Frontal cortex (tissue), 4 donors: ENCODE results near the gene NFIA. TPM values are rescaled to one million over a fixed set of nuclear protein-coding genes. Genes with fewer than 3 reads are reported as not detected.
A peak's percentile ranks its signal among the peaks of the same experiment; 100 is the strongest.

Experiments
- DNase-seq, 2 donors: peaks; one replicate each; pipeline ENCODE4 v3.0.0; 2012; ENCODE audit warnings: low spot score in 2 of 2
- FAIRE-seq: peaks from 2 replicates; lab custom pipeline; 2012; peaks lifted over from hg19 to GRCh38; lab: Jason Lieb, UNC
- total RNA-seq: library from RNA; depleted of rRNA; stranded (reverse); fragments of >200 nt; gene quantifications from one replicate; pipeline ENCODE4 v1.2.3, GENCODE V29; 2014
- donor health status: control.
- donor health status: control.
- donor health status: control.

Gene NFIA
- total RNA-seq, 1 donor from 2014 or later = 35.5 TPM

DNA sequence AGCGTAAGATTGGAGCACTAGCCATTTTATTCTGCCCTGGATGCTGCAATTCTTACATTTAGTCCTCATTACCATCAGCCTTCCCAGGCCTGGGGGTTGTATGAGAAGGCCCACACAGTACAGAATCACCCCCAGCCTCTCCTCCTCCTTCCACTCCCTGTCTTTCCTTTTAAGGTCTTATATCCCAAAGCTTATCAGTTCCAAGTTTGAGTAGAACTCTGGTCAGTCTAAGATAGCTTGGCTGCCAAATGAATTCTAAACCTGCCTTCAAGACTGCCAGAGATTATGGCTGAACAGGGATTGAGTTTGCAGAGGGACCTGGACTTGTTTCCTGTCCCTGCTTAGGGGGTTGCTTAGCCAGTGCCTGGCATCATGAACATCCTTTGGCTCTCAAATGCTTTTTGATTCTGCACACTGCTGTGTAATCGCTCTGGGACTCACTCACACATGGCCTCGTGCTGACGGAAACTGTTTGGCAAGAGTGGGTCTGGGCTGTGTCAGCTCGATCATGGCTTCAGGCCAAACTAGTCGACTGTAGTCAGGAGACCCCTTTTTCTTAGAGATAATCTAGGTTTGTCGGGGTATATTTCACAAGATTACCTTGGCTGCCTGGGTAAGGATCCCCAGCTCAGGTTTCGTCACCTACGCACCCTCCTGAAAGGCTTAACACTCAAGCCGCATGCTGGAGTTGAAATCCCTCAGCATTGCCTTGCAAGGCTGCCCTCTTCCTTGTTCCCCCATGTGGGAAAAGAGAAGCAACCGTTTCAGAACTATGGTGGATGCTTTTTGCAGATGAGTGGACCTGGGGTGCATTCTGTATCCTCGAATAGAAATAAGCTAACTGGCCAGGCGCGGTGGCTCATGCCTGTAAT, 252.6 kb downstream of the NFIA start:
- FAIRE-seq = no peak
- DNase-seq = no peak

DNA sequence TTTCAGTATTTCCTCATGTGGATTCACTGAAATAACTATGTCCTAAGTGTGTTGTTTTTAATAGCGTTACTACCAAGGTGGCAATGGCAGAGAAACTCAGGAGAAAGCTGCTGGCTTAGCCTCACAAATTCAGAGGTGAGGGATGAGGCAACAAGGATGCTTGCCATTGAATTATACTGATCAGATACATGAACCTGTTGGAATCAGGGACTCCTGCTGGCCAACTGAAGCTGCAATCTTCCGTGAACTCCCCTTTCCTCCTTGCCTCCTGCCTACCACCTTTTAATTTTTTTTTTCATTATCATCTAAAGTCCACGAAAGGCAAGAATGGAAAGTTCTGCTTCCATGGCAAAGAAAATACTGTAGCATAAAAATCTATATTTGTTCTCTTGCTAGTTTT, 254.7 kb downstream of the NFIA start:
- FAIRE-seq = no peak

GRCh38 chr1:61337441-61337951, 255.1 kb downstream of the NFIA start:
- FAIRE-seq = no peak

More for the DNA sequence above, 254.7 kb downstream of the NFIA start:
- DNase-seq = no peak

DNA sequence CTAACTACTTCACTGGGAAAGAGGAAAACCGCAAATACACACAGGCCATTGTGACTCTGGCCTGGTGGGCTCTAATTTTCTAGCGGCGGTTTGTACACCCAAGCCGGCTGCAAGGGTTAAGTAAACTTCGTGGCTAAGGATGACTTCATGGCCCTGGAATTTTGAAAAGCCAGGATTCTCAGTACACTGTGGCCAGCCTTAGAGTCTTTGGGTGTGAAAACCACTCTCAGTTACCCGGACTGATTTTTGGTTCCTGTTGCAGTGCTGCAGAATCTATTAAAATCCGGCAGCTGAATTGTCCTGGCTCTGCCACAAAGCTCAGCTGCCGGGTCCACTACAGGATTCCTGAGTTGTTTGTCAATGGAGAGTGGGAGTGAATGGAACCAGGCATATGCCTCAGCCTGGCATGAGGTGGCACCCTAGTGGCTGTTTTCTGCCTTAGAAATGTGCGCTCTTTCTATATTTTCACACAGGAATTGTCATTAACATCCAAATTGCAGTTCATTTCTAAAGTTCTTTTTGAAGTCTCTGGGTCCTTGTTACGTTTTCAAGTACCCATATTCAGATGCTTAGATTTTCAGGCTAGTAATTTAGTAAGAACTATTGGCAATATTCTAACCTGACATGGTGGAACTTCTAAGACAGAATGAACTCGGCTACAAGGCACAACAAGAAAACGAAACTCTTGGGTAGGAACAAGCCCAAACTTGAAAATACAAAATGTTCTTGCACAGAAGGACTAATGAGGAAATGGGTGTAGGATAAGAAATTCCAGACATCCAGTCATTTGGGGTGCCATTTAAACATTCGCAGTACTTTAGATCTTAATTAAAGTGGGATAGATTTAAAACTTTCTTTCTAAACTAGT, 255.9 kb downstream of the NFIA start:
- FAIRE-seq (peak; percentile 87), DNase-seq (peak; percentile 58 to 72)

More at GRCh38 chr1:61337441-61337951, 255.1 kb downstream of the NFIA start:
- DNase-seq = no peak

DNA sequence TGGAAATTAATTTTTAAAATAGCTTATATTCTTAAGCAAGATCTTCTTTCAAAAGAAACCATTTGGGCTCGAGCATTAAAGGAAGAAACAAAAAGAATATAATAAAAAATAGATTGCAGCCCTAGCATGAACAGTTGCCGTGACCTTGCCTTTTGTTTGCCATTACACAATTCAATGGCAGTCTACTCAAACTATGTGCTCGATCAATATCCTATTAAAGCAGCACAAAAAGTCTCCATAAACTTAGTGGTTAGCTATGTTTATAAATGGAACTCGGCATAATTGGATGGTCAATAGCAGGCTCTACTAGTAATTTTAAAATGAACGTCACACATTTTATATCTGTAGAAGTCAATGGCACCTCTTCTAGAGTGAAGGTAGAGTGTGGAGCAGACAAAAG, 256.5 kb downstream of the NFIA start:
- no peak for DNase-seq
- FAIRE-seq = no peak

- no peak for FAIRE-seq
- DNase-seq = no peak
Measured at GRCh38 chr1:61341426-61341825, 259.1 kb downstream of the NFIA start.

- no peak for DNase-seq
- no peak for FAIRE-seq
Measured at GRCh38 chr1:61343734-61344420, 261.5 kb downstream of the NFIA start.

DNA sequence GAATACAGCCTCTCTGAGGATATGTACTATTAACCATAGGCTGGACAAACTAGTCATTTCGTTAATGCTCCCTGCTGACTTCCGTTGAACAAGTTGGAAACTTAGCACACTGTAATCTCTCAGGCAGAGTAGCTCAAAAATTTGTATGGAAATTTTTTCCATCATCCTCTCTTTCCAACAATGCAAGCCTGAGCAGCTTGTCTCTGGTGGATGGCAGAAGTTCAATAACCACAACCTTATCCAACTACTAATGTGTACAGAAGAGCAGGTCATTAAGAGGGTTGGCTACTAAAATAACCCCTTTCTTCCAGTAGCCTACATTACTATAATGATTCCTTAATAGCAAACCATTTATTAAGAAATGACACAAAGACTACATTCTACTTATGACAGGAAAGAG, 262.3 kb downstream of the NFIA start:
- no peak for DNase-seq

DNA sequence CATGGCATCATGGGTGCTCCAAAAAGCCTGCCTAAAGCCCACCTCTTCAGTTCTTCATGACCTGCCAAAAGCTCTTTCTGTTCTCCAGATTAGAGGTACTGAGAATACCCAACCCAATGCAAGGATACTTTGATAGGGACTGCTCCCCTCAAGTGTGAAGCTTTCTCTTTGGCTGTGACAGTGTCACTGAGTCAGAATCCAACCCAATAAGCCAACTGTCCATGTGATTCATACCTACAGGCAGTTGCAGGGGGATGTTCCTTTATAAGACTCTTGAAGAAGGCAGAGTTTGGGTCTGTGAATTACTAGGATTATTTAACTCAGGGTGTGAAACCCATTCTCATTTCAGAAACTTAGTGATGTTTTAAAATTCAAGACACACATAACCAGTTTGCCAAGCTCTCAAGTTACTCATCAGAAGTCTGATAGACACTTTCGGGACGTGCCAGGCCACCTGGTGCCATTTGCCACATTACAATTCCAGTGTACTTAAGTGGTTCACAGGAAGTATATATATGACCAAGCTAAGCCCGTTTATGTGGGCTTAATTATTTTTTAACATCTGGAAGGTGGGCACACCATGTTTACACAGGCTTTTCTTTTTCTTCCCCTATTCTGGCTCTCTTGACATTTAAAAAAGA, 265.8 kb downstream of the NFIA start:
- FAIRE-seq (no peak), DNase-seq (no peak)

More for the DNA sequence above, 262.3 kb downstream of the NFIA start:
- FAIRE-seq = no peak

DNA sequence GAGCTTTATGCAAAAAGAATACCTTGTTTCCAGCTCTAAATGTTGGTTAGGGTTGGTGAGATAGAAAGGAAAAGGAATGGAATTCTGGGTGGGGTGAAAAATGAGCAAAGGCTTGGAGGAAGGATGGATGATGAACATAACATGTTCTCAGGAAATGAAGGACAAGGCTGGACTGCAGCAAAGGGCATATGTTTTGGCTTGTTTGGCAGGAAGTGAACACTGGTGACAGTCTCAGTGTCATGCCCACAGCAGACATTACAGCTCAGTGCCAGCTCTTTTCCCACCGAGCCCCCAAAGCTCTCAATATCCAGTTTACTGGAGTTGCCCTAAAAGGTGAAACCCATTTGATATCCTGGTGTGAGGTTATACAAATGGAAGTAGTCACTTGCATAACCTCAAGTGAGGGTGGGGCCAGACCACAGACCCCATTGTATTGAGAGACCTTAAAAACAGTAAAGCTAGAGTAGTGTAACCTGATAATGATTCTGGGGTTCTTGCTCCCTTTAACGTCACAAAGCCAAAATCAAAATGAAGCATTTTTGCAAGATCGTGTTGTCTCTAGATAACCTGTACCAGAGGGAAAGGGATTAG, 270.6 kb downstream of the NFIA start:
- FAIRE-seq (no peak), DNase-seq (no peak)

GRCh38 chr1:61353797-61354406, 271.5 kb downstream of the NFIA start:
- DNase-seq (no peak), FAIRE-seq (no peak)

GRCh38 chr1:61356016-61356415, 273.7 kb downstream of the NFIA start:
- FAIRE-seq (no peak), DNase-seq (no peak)

- FAIRE-seq (no peak), DNase-seq (no peak)
Measured at GRCh38 chr1:61356995-61357394, 274.6 kb downstream of the NFIA start.

DNA sequence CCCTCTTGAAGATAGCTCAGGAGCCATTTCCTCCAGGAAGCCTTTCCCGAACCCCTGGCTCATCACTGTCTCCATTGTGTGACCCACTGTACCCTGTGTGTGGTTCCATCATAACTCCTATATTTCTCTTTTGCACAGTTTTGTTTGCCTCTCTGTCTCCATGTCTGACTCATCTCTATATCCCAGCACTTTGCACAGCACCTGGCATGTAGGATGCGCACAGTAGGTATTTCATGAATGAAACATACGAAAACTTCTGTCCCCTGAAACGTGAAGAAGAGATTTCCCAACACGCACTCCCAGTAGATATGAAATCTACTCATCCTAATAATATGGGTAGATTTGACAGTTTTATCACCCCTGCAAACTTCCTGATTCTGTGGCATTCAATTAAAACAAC, 275.2 kb downstream of the NFIA start:
- FAIRE-seq (no peak), DNase-seq (no peak)

- DNase-seq = no peak
- FAIRE-seq = no peak
Measured at GRCh38 chr1:61358770-61359455, 276.6 kb downstream of the NFIA start.

DNA sequence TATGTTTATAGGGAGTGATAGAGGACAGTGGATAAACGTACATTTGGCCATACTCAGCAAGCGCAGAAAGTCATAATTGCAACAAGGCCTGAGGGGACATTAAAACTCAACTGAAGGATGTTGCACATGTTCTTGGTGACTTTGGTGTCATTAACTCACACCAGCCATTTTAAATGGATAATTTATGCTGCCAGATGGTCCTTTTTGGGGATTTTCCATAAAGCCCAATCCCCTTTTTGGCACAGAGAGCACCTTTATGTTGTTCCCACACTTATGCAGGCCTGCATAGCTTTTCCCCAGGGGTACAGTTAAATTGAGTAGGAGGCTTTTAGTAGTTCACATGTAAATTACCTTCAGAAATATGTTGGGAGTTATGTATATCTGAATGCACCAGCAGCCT, 279.6 kb downstream of the NFIA start:
- no peak for DNase-seq
- FAIRE-seq = no peak

DNA sequence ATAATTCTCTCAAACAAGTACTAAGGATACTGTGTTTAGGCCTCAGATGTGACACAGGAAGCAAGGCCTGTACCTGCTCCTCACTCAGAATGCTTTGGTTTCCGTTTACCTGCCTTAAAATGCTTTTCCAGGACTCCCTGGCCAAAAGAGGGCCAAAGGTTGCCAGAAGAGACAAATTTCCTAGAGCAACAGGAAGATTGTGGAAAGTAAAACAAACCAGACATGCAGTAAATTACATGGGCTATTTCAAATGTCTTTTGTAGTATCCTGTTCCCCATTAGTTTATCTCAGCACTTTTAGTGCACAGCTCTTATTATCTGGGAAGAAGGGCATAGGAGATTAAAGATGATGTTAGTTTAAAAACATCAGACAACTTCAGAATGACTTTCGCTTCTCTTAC, 280.0 kb downstream of the NFIA start:
- DNase-seq = no peak
- no peak for FAIRE-seq

- no peak for FAIRE-seq
- DNase-seq = no peak
Measured at GRCh38 chr1:61368366-61368765, 286.0 kb downstream of the NFIA start.
